ENCODE results near the gene MAP4K1.

MAP4K1 gene

DNA sequence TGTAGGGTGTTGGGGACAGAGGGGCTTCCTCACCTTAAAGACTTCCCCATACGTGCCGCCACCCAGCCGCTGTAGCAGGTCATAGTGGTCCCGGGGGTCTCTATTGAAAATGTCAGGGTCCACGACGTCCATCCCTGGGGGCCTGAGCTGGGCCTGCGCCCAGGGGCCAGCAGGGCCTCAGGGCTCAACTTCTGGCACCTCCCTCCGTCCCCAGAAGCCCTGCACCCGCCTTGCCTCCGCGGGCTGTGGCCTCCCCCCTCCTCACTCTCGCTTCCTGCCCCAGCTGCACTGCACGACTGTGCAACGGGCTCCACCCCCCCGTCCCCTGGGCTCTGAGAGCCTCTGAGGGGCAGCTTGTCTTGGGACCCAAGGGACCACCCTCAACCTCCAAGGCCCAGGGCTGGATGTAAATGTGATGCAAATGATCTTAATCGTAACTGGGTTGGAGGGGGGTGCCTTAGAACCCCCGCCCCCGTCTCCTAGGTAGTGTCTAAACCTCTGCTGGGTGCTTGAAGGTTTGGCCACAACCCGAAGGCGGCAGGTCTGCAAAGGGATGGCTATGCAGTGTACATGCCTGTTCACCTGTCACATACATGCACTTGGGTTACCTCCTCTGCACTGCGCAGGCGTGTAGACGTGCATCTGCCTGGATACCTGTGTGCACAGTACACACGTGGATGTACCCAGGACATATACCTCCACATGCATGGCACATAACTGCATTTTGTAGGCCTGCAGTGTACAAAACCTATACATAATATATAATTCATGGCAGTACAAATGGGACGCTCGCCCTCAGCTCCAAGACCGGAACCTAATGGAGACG is at the start of gene MAP4K1:
TSS of gene MAP4K1 (minus strand) at position 190 of the 826 bp plus-strand sequence. CDS start at position 132, 58 bp downstream.
- DNase-seq: peak; percentile 74 to 80

DNA sequence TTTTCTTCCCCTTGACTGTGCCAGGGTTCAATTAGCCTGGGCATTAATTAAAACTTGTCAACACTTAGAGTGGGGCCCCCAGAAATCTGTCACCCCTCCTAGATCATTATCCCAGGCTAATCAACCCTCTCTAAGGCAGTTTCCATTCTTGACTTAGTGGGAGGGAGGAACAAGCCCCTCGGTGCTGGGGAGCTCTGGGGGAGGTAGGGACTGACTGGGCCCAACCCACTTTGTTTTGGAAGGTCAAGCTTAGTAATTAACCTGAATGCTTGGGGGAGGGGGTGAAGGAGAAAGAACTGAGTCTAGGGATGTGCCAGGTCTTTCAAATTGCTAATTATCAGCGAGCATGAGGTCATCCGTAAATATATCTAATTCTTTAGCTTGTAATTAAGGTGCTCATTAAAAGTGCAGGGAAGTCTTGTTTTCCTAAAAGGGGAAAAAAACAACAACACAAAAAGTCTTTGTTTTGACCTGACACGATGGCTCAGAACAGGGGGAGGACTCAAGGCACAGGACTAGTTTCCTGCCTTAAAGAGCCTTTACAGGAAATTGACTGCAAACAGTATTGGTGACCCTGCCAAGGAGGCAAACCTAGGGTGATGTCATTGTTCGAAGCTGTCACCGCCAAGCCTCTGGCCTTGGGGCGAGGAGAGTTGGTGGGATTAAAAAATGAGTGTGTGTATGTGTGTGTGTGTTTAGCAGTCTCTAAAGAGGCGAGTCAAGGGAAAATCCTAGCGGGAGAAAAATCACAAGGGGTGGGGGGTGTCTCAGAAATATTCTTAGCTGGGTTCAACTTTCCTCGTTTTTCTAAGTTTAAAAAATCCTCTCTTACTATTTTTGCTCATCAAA is 49.1 kb upstream of the MAP4K1 start:
- no peak for DNase-seq

DNA sequence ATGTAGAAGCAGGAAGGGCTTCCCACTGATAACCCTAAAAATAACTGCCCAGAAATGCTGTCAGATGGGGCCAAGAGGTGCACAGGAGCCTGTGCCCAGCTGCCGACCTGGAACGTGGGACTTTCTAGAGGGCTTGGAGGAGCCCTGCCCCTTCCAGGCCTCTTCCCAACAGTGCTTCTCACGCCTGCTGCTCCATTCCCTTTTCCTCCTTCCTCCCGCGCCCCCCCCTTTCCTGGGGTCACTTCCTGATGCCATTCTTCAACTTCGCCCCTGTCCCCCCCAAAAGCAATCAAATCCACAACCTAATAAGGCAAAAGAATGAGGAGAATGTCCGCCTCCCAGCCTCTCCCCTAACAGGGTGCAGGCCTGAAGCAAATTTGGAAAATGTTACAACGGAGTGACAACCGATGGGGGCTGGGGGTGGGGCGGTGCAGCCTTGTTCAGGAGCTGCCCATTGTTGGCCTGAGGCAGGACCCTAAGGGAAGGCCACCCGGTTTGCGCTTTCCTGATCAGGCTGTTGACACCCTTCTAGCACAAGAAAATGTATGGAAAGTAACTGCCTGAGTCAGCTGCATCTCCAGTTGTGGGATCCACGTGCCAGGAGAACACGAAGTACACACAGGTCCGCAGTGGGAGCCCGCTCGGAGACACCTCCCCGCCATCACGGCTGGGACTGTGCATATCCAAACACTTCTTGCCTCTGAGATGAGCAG is 48.4 kb upstream of the MAP4K1 start:
- no peak for DNase-seq

DNA sequence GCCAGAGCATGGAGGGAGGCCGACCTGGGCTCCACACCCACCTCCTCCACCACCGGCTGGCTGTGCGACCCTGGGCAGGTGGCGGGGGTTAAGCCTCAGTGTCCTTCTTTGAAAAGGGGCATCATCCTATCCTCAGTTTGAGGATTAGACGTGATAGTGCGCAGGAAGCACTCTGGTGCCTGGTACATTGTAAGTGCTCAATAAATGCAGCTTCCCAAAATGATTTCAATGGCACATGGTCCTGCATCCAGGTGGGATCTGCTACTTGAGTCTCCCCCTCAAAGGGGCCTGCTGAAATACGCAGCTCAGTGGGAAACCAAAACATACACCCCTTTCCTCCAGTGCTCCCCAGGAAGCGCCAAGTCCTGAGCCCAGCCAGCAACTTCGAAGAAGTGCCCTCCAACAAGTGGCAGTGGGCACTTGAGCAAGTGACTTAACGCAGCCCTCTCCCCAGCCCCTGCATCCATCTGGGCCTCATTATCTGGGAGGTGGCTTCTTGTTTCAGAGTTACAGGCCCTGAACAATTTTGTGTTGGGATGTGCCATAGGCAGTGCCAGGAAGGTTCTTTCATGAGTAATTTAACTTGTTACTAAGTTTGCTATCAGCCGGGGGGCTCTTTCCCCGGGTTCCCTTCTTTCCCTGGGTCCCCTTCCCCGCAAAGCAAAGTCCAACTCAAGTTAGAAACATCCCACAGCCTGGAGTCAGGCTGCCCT is 47.6 kb upstream of the MAP4K1 start:
- DNase-seq: no peak

DNA sequence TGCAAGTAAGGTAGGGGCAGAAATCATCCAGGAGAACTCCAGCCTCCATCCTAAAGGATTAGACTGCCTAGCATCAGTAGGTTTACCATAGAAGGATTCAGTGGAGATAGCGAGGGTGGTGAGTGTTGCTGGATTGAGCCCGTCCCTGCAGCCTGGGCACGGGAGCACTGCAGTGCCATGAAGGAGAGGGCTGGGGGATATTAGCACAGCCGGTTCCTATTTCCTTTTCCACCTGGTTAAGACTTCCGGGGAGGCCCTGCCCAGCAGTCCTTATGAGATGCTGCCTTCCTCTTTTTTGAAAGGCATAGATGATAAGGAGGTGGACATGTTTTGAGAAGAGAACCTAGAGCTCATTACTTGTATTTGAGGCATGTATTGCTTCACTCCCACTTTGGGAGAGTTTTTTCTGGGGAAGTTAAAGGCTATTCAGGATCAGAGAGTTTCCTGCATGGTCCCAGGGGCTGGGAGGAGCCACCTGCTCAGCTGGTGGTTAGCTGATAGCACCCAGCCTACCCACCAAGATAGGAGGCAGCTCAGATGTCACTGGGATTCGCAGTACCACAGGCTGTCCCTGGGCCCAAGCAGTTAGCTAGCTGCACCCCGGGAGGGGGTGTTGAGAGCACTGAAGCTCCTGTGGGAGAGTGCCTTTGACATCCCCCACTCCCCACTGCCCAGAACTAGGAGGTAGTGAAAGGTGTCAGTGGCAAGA is 46.9 kb upstream of the MAP4K1 start:
- DNase-seq: no peak

DNA sequence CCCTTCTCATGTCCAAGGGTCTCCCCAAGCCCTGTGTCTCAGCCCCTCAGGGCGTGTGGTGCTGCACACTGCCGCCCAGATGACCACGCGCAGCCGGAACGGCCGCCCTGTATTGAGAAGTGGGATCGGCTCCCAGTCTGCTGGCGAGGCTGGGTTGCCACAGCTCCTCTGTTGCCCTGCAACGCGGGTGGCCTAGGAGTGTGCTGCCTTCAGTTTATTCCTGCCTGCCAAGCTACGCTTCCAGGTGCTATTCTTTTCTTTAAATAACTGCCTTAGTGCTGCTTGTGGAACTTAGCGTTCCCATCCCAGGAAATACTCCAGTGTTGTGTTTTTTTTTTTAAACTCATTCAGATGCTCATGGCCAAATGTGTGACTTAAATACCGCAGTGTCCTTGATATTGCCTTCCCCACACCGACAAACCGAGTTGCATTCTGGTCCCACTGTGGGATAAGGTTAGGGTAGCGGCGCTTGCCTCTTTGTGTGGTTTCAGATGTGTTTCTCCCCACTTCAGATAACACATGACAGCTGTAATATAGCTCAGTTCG is 46.3 kb upstream of the MAP4K1 start:
- no peak for DNase-seq

DNA sequence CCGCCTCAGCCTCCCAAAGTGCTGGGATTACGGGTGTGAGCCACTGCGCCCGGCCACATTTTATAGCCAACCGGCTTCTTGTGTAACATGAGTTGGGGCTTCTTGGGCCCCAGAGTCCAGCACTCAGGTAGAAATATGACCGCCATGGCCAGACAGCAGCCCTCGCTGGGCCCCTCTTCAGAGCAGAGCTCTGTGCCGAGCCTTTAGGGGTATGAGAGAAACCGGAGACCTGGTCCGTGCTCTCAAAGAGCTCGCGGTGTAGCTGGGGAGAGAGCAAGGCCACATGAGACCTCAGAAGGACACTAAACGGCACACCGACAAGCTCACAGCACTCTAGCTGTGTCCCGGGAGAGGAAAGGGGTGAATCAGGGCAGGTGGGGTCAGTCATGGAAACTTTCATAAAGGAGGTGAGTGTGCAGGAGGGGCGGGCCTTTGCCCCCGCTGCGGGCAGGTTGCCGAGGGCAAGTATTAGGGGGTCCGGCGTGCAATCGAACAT is 45.5 kb upstream of the MAP4K1 start:
- no peak for DNase-seq

DNA sequence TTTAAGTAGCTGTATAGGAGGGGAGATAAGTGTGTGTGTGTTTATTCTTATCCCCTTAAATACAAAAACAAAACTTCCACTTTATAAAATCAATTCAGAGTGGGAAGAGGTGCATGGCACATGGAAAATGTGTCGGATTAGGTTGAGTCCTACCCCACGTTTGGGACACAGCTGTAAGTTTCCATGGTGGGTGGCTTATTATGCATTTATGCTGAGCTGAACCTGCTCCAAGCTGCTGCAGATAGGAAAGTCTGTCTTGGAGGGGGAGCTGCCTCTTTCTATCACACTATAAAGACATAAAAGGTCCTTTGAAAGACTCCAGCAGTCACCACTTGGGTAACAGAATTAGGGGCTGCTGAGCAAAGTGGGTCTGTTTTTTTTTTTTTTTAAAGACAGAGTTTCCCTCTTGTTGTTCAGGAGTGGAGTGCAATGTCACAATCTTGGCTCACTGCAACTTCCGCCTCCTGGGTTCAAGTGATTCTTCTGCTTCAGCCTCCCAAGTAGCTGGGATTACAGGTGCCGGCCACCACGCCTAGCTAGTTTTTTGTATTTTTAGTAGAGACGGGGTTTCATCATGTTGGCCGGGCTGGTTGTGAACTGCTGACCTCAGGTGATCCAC is 44.9 kb upstream of the MAP4K1 start:
- DNase-seq: no peak

DNA sequence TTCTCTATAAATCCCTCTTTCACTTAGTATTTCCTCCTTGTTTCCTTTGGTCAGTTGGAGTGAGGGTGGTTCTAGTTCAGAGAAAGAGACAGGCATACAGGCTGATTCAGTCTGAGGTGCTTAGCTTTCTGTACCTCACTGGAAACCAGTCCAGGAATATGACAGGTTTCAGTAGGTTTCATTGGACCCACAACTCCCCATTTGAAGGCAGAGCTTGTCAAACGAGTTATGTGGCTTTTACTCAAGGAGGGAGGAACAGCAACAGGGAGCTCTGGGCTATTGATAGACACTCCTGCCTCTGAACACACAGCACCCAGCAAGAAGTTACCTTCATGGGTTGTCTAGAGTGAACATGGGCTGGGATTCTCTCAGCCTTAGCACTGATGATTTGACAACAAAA is 44.2 kb upstream of the MAP4K1 start:
- DNase-seq: no peak

DNA sequence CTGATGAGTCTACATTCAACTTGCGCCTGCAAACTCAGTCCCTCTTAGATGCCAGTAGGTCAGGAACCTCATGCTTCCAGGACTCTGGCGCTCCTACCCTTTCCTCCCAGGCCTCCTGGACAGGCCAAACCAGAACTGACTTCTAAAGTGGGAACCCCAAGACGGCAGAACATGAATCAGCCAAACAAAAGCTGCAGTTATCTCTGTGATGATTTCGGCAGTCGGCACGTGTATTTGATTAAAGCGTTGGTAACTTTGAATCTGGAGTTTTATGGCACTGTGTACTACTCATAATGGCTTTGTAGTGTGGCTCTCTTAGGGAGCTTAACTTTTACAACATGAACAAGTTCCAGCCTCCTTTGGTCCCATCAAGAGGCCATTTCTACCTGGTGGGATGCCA is 43.4 kb upstream of the MAP4K1 start:
- no peak for DNase-seq

DNA sequence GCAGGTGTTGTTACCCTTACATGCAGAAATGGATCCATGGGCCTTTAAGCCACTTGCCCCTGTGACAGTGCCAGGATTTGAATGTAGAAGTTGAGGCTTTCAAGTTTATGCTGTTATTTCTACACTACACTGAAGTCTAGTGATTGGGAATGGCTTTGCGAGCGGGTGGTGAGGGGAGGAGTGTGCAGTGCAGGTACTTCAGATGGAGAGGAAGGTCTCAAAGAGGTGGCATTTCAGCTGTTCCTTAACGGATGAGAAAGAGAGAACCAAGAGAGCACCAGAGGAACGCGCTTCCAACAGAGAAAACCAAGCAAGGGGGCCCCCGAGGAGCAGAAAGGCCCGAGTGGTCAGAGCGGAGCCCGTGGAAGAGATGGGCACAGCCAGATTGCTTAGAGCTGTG is 43.0 kb upstream of the MAP4K1 start:
- no peak for DNase-seq

DNA sequence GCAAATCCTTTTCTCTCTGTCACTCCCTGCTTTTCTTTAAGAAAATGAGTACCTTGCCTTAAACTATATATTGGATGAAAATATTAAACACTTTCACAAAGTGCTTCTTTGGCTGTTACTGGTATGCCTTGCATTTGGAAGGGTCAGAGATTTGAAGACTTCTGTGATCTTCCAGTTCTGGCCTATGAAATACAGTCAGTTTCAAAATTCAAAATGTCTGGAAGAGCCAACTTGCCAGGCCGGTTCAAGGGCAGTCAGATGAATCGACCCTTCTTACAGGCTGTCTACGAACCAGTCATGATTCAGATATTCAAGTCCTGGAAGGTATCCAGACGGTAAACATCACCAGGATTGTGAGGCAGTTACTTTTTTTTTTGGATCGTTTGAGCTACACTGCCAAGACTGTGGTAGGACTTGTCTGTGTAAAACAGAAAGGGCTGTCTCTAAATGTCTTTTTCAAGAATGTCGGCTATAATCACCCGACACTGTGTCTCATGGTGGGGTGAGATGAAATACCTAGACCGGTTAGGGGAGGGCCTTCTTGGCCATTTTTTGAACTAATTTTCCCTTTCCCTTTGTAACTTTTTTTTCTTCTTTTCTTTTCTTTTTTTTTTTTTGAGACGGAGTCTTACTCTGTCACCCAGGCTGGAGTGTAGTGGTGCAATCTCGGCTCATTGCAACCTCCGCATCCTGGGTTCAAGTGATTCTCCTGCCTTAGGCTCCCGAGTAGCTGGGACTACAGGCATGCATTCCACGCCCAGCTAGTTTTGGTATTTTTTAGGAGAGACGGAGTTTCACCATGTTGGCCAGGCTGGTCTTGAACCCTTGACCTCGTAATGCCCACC is 40.9 kb upstream of the MAP4K1 start:
- DNase-seq: no peak

DNA sequence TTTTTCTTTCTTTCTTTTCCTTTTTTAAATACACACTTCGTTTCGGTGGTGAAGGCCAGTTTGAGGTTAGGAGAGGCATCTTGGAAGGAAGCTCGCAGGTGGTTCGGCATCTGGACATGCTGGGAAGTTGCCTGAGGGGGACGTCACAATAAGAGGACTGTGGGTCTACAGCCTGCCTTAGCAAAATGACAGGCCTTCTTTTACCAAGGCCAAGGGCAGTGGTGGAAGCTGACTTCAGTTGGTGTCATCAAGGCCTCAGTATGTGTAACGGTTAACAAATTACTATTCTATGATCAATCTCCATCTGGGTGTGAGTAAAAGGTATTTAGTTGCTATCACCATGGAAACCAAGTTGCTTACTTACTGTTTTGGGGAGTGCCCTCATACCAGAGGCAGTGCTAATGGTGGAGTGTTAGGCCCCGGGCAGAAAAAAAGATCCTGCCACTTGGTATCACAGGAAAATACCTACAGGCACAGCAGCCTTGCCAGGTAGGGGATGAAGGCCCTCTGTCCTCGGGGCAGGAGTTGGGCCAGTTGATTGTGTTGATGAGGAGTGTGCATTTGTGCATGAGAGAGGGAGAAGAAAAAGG is 40.0 kb upstream of the MAP4K1 start:
- no peak for DNase-seq

DNA sequence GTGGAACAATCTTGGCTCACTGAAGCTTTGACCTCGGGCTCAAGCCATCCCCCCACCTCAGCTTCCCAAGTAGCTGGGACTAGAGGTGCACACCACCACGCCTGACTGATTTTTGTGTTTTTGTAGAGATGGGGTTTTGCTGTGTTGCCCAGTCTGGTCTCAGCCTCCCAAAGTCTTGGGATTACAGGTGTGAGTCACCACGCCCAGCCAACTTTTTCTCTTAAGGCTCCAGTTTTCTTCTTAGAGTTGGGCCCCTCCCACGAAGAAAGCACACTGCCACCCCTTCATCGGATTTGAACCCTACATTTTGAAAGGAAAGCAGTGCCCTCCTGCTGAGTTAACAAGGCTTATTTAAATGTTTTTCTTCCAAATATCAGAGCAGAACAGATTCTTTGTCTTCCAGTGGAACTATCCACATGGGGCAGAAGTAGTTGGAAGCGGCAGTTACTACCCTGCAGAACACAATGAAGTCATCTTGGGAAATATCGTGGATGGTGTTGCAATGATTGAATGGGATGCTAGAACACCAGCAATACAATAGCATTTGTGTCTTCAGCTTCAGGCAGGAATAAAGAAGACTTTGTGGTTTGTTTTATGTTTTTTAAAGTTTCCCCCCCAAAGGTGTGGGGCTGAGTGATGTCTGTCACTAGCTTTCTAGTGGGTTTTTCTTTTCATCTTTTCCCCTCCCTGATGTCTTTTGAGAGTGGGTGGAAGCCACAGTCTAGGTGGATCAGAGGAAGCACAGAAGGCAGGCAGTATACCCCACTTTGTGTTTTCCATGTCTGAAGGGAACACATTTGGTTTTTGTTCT is 38.6 kb upstream of the MAP4K1 start:
- DNase-seq: peak; percentile 32 to 42

DNA sequence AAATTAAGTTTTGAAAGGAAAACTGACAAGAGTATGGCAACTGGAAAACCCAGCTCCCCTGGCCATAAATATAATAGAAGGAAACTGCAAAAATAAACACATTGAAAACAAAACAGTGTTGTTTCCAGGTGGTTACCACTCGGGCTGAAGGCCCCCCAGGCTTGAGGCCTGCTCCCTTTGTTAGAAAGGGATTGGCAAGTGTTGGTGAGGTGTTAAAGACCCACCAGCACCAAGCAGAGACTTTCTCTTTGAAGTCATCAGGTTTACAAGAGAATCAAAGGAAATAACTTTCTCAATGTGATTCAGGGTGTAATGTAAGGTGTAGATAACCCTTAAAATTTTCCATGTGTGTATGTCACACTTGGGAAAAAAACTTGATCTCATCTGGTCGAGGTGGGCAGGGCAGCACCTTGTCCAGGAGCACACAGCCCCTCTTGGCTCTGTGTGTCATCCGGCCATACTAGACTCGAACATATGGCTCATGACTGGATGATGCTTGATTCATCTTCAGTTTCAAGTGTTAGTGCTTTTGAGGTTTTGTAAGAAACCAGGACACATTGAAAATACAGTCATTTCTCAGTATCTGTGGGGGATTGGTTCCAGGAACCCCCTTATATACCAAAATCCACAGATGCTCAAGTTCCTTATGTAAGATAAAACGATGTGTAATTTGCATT is 37.5 kb upstream of the MAP4K1 start:
- DNase-seq: peak; percentile 54 to 58

DNA sequence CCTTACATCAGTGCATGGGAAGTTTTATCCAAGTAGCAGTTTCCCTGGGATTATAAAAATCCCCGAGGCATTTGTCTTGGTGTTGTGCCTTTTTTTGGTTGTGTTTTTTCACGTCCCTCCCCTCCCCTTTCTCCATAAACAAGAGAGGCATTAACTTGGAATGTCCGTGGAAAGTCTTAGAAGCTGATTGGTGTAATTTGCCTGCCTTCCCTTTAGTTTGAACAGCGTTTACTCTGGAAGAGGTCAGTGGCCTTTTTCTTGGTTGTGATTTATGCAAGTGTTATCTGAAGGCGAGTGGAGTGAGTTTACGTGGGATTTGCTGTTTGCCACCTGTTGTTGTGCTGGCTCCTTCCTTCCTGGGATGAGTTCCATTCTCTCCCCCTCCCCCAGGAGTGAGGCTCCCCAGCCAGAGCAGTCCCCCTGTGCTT is 36.9 kb upstream of the MAP4K1 start:
- no peak for DNase-seq

DNA sequence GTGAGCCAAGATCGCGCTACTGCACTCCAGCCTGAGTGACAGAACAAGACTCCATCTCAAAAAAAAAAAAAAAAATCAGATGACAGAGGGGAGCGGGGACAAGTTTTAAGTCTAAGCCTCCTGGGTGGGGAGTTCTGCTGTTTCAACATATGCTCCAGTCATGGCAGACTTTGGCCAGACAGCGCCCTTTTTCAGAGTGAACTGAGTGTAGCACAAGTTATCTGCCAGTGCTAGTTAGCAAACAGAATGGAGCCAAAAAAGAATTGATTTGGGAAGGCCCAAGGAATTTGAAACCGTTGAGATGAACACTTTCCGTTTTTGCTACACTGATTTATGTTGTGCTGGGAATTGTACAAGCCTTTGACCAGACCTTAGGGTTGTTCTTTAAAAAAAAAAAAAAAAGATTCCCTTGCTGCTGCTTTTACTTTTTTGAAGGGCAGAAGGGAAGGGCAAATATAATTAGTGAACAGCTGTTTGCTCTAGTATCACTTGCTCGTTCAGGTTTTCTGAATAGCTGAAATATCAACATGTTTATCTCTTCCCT is 35.3 kb upstream of the MAP4K1 start:
- DNase-seq: no peak
